CD14-positive monocyte (primary cell): ENCODE results near the gene BBS9. TPM values are rescaled to one million over a fixed set of nuclear protein-coding genes. Genes with fewer than 3 reads are reported as not detected.

Source experiments
- DNase-seq, 3 donors: peaks; one replicate each; pipeline ENCODE4 v3.0.0-alpha.2; 2011 to 2022
- H2AFZ ChIP-seq: 2 replicates; pipeline ENCODE4 v1.6.0; 2012; ENCODE audit warnings: mild to moderate bottlenecking, low read depth, low read length, inconsistent platforms; ENCODE audit not compliant: insufficient read depth, poor library complexity, severe bottlenecking
- H3K27ac ChIP-seq, 2 donors: 1 replicate in 1 of 2; 2 replicates in 1 of 2; pipeline ENCODE4 v1.5.1; 2012 to 2013; ENCODE audit warnings: low read length in 2 of 2, control low read depth in 1 of 2, inconsistent platforms in 1 of 2, low read depth in 1 of 2, mild to moderate bottlenecking in 1 of 2
- H3K27me3 ChIP-seq, 2 donors: one replicate each; pipeline versions ENCODE4 v1.6.0 to v1.6.1; 2011 to 2013; ENCODE audit warnings: low read length in 2 of 2; ENCODE audit not compliant: control insufficient read depth in 2 of 2, insufficient read depth in 2 of 2
- H3K36me3 ChIP-seq, 2 donors: replicated peaks in 1 of 2; 1 replicate in 1 of 2; 2 replicates in 1 of 2; pipeline versions ENCODE4 v1.5.1 to v1.6.1; 2012 to 2013; ENCODE audit warnings: low read length in 2 of 2, control low read depth in 1 of 2, inconsistent platforms in 1 of 2, mild to moderate bottlenecking in 1 of 2; ENCODE audit not compliant: insufficient read depth in 2 of 2, control insufficient read depth in 1 of 2
- H3K4me1 ChIP-seq, 2 donors: 1 replicate in 1 of 2; 2 replicates in 1 of 2; pipeline versions ENCODE4 v1.5.1 to v1.6.1; 2012 to 2013; ENCODE audit warnings: low read length in 2 of 2, control low read depth in 1 of 2, inconsistent platforms in 1 of 2, mild to moderate bottlenecking in 1 of 2, moderate library complexity in 1 of 2; ENCODE audit not compliant: insufficient read depth in 2 of 2, control insufficient read depth in 1 of 2
- H3K4me2 ChIP-seq: replicated peaks from 2 replicates; pipeline ENCODE3; 2012; ENCODE audit warnings: low read length, moderate library complexity, mild to moderate bottlenecking; ENCODE audit not compliant: poor library complexity, severe bottlenecking; ENCODE audit errors: extremely low read depth
- H3K4me3 ChIP-seq, 3 experiments: fragments of 200-600 bp in 1 of 3; sonication (generic) in 1 of 3; replicated peaks in 1 of 3; 1 replicate in 2 of 3; 2 replicates in 1 of 3; pipeline ENCODE4 v1.5.1; 2011 to 2013; ENCODE audit warnings: low read length in 3 of 3, mild to moderate bottlenecking in 3 of 3, control low read depth in 2 of 3, low read depth in 2 of 3, inconsistent platforms in 1 of 3, moderate library complexity in 1 of 3
- H3K79me2 ChIP-seq: 2 replicates; pipeline ENCODE4 v1.6.0; 2012; ENCODE audit warnings: mild to moderate bottlenecking, control low read depth, inconsistent platforms, low read length, moderate library complexity; ENCODE audit not compliant: insufficient read depth
- H3K9ac ChIP-seq: 2 replicates; pipeline ENCODE4 v1.6.0; 2017; ENCODE audit warnings: low read length, mild to moderate bottlenecking; ENCODE audit not compliant: insufficient read depth, poor library complexity, severe bottlenecking
- H3K9me3 ChIP-seq, 2 donors: replicated peaks in 1 of 2; 1 replicate in 1 of 2; 2 replicates in 1 of 2; pipeline versions ENCODE4 v1.5.1 to v1.6.1; 2012 to 2013; ENCODE audit warnings: low read length in 2 of 2, control low read depth in 1 of 2; ENCODE audit not compliant: control insufficient read depth in 1 of 2, insufficient read depth in 1 of 2
- H4K20me1 ChIP-seq: 2 replicates; pipeline ENCODE4 v1.6.0; 2012; ENCODE audit warnings: mild to moderate bottlenecking, low read length, control low read depth, moderate library complexity; ENCODE audit not compliant: insufficient read depth
- H3K27ac Mint-ChIP-seq, 7 donors: one replicate each; pipeline ENCODE4 v1.8.0; 2020; ENCODE audit warnings: mild to moderate bottlenecking in 7 of 7, mixed read lengths in 7 of 7, moderate library complexity in 6 of 7, inconsistent platforms in 2 of 7
- H3K27me3 Mint-ChIP-seq, 3 donors: one replicate each; pipeline ENCODE4 v1.8.0; 2021 to 2022; ENCODE audit warnings: low read depth in 3 of 3, mild to moderate bottlenecking in 3 of 3, mixed read lengths in 3 of 3, moderate library complexity in 3 of 3, inconsistent platforms in 1 of 3
- H3K36me3 Mint-ChIP-seq, 2 donors: one replicate each; pipeline ENCODE4 v1.8.0; 2020; ENCODE audit warnings: mixed read lengths in 2 of 2, inconsistent platforms in 1 of 2, mild to moderate bottlenecking in 1 of 2
- H3K4me1 Mint-ChIP-seq: one replicate; pipeline ENCODE4 v1.8.0; 2020; ENCODE audit warnings: mild to moderate bottlenecking, mixed read lengths
- H3K4me3 Mint-ChIP-seq, 2 donors: one replicate each; pipeline ENCODE4 v1.8.0; 2020; ENCODE audit warnings: mild to moderate bottlenecking in 2 of 2, mixed read lengths in 2 of 2, moderate library complexity in 1 of 2
- H3K9me3 Mint-ChIP-seq, 7 donors: one replicate each; pipeline ENCODE4 v1.8.0; 2020 to 2022; ENCODE audit warnings: mixed read lengths in 7 of 7, mild to moderate bottlenecking in 6 of 7, moderate library complexity in 6 of 7, inconsistent platforms in 2 of 7
- CTCF ChIP-seq: fragments of 200-600 bp; IDR thresholded peaks from one replicate; pipeline ENCODE4 v1.8.0; 2022; ENCODE audit warnings: antibody characterized with exemption, mild to moderate bottlenecking
- WGBS: methylation state at CpG from one replicate; pipeline ENCODE4 v1.1.5; 2013; ENCODE audit warnings: missing lambda C conversion rate; ENCODE audit not compliant: insufficient coverage; 5-methylcytosine and 5-hydroxymethylcytosine counted together
- intact Hi-C, 2 donors: fragments of 100-400 bp; cut with micrococcal nuclease; formaldehyde crosslinking; loops; one replicate each; pipeline versions ENCODE4 v1.15.0 to v1.15.1; 2023
- polyA plus RNA-seq, 3 donors: library from polyadenylated mRNA; depleted of rRNA in 1 of 3; unstranded in 2 of 3; stranded (reverse) in 1 of 3; fragments of 300-500 nt in 2 of 3; fragments of >200 nt in 1 of 3; fragmentation: Illumina TruSeq in 2 of 3; gene quantifications; 1 replicate in 2 of 3; 2 replicates in 1 of 3; pipeline ENCODE4 v1.2.3, GENCODE V29; 2012 to 2021

The BBS9 gene
- polyA plus RNA-seq, 3 donors: 4.9 to 7.5 (median 6.8) TPM

GRCh38 chr7:33485747-33486493 lies 356.6 kb downstream of the BBS9 start:
- no peak overlapping the region for H3K4me3 Mint-ChIP-seq
- Histone ChIP-seq H3K9me3 (no peaks in the 10 kb centered on the region), H3K4me2 (no peak overlapping the region), H2AFZ (no peak overlapping the region), H3K9ac (no peak overlapping the region), H3K79me2 (no peaks in the 10 kb centered on the region), H4K20me1 (no peaks in the 10 kb centered on the region), H3K4me1 (no peaks in the 10 kb centered on the region), H3K36me3 (no peaks in the 10 kb centered on the region), H3K27ac (no peak overlapping the region), H3K4me3 (no peak overlapping the region), H3K27me3 (no peaks in the 10 kb centered on the region)
- intact Hi-C loops: no loop called here
- peaks cover 0 to 3% (median 0%) of the 10 kb centered on the region in 3 donors for H3K27me3 Mint-ChIP-seq
- H3K9me3 Mint-ChIP-seq: peaks cover 0 to 7% (median 2%) of the 10 kb centered on the region in 7 donors
- no peaks in the 10 kb centered on the region for H3K36me3 Mint-ChIP-seq
- peaks cover 2% of the 10 kb centered on the region for H3K4me1 Mint-ChIP-seq
- no peak overlapping the region for H3K27ac Mint-ChIP-seq
- DNase-seq: no peak
- WGBS: 100% methylated on average over 1 of the region's 4 CpGs
- no peak for TF ChIP-seq CTCF

GRCh38 chr7:33486633-33487032 lies 357.3 kb downstream of the BBS9 start:
- no peaks in the 10 kb centered on the region for H3K79me2 ChIP-seq
- TF ChIP-seq CTCF: no peak

More at GRCh38 chr7:33486633-33487032, 357.3 kb downstream of the BBS9 start:
- Mint-ChIP-seq H3K36me3 (no peaks in the 10 kb centered on the region), H3K27ac (no peak overlapping the region), H3K4me3 (no peak overlapping the region), H3K27me3 (peaks cover 0 to 3% (median 0%) of the 10 kb centered on the region in 3 donors), H3K9me3 (peaks cover 0 to 7% (median 0%) of the 10 kb centered on the region in 7 donors), H3K4me1 (peaks cover 2% of the 10 kb centered on the region)
- intact Hi-C loops: no loop called here
- Histone ChIP-seq H3K9ac (no peak overlapping the region), H2AFZ (no peak overlapping the region), H3K4me2 (no peak overlapping the region), H3K27me3 (no peaks in the 10 kb centered on the region), H3K36me3 (no peaks in the 10 kb centered on the region), H4K20me1 (no peaks in the 10 kb centered on the region), H3K4me3 (no peak overlapping the region), H3K27ac (no peak overlapping the region), H3K4me1 (no peaks in the 10 kb centered on the region), H3K9me3 (no peaks in the 10 kb centered on the region)
- WGBS: no CpG with 5 or more reads among the region's 1 CpG
- DNase-seq: no peak
